ENCODE results near the gene ACSL5.
"Not testable (repeated sequence)": the region's sequence is repeated elsewhere in the genome, so short reads cannot be mapped to it uniquely, and the experiment has no call there.

GRCh38 chr10:112464074-112464473, 90.2 kb downstream of the ACSL5 start:
- not testable (repeated sequence) for TF ChIP-seq CTCF (IDR thresholded peaks at IDR 0.05; ENCODE audit: low read depth, low read length, missing input control); EGR1 (IDR thresholded peaks at IDR 0.05; ENCODE audit: low read depth in 2 of 2)

All from liver (tissue), 3 donors.